ENCODE results near the gene RSPO1. TPM values are rescaled to one million over a fixed set of nuclear protein-coding genes. Genes with fewer than 3 reads are reported as not detected.

The RSPO1 gene
- polyA plus RNA-seq, 6 donors from 2014 or later = not detected

DNA sequence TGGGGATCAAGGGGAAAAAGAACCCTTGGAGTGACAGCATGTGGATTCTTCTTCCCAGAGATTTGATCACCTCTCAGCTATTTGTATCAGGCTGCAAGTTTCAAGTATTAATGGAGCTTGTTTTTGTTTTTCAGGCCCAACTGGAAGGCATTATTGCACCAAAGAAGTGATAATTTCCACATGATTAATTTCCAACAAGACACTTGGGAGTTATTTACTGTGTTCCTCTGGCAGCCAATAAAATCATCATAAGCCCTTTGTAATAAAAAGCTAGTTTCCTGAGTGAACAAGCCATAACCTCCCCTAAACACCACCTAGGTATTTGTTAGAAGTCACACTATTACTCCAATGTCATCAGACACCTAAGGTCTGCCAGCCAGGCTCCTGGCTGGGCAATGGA is 69.8 kb downstream of the RSPO1 start:
- Mint-ChIP-seq H3K4me3 (no peak overlapping the region), H3K9me3 (no peaks in the 10 kb centered on the region), H3K36me3 (peaks cover 17 to 38% of the 10 kb centered on the region in 2 donors), H3K27me3 (no peaks in the 10 kb centered on the region), H3K27ac (no peak overlapping the region), H3K4me1 (peaks cover 0 to 3% (median 0%) of the 10 kb centered on the region in 3 donors)
- DNase-seq = no peak
- no peak for ATAC-seq (ENCODE audit: low read depth in 2 of 2)

DNA sequence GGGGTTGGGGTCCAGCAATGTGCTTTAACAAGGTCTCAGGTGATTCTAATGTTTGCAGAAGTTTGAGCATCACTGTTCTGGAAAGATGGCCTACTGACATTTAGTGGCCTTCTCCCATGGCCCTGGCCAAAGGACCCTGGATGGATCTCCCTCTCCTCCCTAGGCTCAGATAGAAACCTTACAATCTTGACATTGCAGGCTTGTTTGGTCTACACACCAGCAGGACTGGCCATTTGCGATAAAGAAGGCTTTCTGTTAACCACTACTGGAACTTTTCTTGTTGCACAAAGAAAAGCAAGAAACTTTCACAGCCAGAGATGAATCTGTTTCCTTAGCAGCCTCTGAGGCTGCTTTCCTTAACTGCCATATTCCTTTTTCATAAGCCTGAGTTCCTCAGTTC is 71.7 kb downstream of the RSPO1 start:
- Mint-ChIP-seq H3K27me3 (peaks cover 4 to 9% (median 4%) of the 10 kb centered on the region in 3 donors), H3K27ac (no peak overlapping the region), H3K4me3 (no peak overlapping the region), H3K4me1 (peaks cover 0 to 3% (median 0%) of the 10 kb centered on the region in 3 donors), H3K9me3 (no peaks in the 10 kb centered on the region), H3K36me3 (peaks cover 5 to 19% of the 10 kb centered on the region in 2 donors)
- no peak for DNase-seq
- no peak for ATAC-seq (ENCODE audit: low read depth in 2 of 2)

Other genes with a start within 250 kb of the RSPO1 start
- 10 to 100 TPM; 15.5 to 26.7 (median 17.6) TPM for gene ZC3H12A, start 160.3 kb downstream of the RSPO1 start, polyA plus RNA-seq (ENCODE audit: low read depth in 6 of 6)
- 100 to 1,000 TPM; 137 to 208 (median 175) TPM for gene MEAF6, start 120.1 kb downstream of the RSPO1 start, polyA plus RNA-seq (ENCODE audit: low read depth in 6 of 6)
- 1 to 10 TPM in 5 of 6 donors, not detected in 1; 4.0 to 6.9 (median 4.2) TPM for gene SNIP1, start 80.6 kb downstream of the RSPO1 start, polyA plus RNA-seq (ENCODE audit: low read depth in 6 of 6)
- gene DNALI1, start 78.0 kb downstream of the RSPO1 start, polyA plus RNA-seq (ENCODE audit: low read depth in 6 of 6) = under 1 TPM in 4 of 6 donors, not detected in 2; 0.08 to 0.18 (median 0.14) TPM
- gene GNL2, start 39.0 kb downstream of the RSPO1 start, polyA plus RNA-seq (ENCODE audit: low read depth in 6 of 6) = 10 to 100 TPM; 38.1 to 57.6 (median 45.4) TPM
- 1 to 10 TPM in 4 of 6 donors, under 1 TPM in 1, not detected in 1; 0.63 to 1.6 (median 1.3) TPM for gene CDCA8, start 57.6 kb upstream of the RSPO1 start, polyA plus RNA-seq (ENCODE audit: low read depth in 6 of 6)
- not detected for gene EPHA10, start 130.2 kb upstream of the RSPO1 start, polyA plus RNA-seq (ENCODE audit: low read depth in 6 of 6)
- 1 to 10 TPM; 1.4 to 4.7 (median 3.0) TPM for gene MANEAL, start 159.0 kb upstream of the RSPO1 start, polyA plus RNA-seq (ENCODE audit: low read depth in 6 of 6)
- 10 to 100 TPM; 23.3 to 32.1 (median 26.7) TPM for gene C1orf122, start 172.9 kb upstream of the RSPO1 start, polyA plus RNA-seq (ENCODE audit: low read depth in 6 of 6)
- 10 to 100 TPM; 21.3 to 52.0 (median 29.6) TPM for gene YRDC, start 173.3 kb upstream of the RSPO1 start, polyA plus RNA-seq (ENCODE audit: low read depth in 6 of 6)
- gene MTF1, start 224.7 kb upstream of the RSPO1 start, polyA plus RNA-seq (ENCODE audit: low read depth in 6 of 6) = 10 to 100 TPM in 5 of 6 donors, 1 to 10 TPM in 1; 8.7 to 29.9 (median 25.2) TPM